Stimulated activated CD4-positive, alpha-beta T cell treated with anti-CD3 and anti-CD28 coated beads, Interleukin-2, amount 100 ng/mL, for 48 hours (primary cell): ENCODE data around the gene BSPRY.

Experiments
- DNase-seq, 2 donors: peaks; one replicate each; pipeline ENCODE4 v3.0.0-alpha.2; 2020

Gene BSPRY

GRCh38 chr9:113349445-113350094 lies at the start of gene BSPRY:
Gene BSPRY, plus strand, starts transcription at chr9:113349541. Its CDS starts 39 bp downstream, at chr9:113349580.
- DNase-seq, result peak in 1 of 2 donors; percentile 28

GRCh38 chr9:113299800-113300292 lies 49.5 kb upstream of the BSPRY start:
- DNase-seq, result no peak

GRCh38 chr9:113301548-113301947 lies 47.8 kb upstream of the BSPRY start:
- no peak for DNase-seq

GRCh38 chr9:113302792-113303418 lies 46.4 kb upstream of the BSPRY start, which contains the start of gene RNF183:
Gene RNF183, minus strand, starts transcription at chr9:113303376. Its CDS starts 5,192 bp downstream, at chr9:113298184.
- no peak for DNase-seq

GRCh38 chr9:113306566-113306965 lies 42.8 kb upstream of the BSPRY start:
- DNase-seq, result no peak

- no peak for DNase-seq
Observed at GRCh38 chr9:113307396-113307975, 41.9 kb upstream of the BSPRY start.

GRCh38 chr9:113309204-113309813 lies 40.0 kb upstream of the BSPRY start:
- no peak for DNase-seq

- no peak for DNase-seq
Observed at GRCh38 chr9:113310538-113310937, 38.8 kb upstream of the BSPRY start.

GRCh38 chr9:113311961-113312360 lies 37.4 kb upstream of the BSPRY start:
- DNase-seq, result no peak

GRCh38 chr9:113313261-113313660 lies 36.1 kb upstream of the BSPRY start:
- no peak for DNase-seq

- no peak for DNase-seq
Observed at GRCh38 chr9:113315231-113315630, 34.1 kb upstream of the BSPRY start.

GRCh38 chr9:113316030-113316429 lies 33.3 kb upstream of the BSPRY start:
- DNase-seq, result no peak

GRCh38 chr9:113317777-113318176 lies 31.6 kb upstream of the BSPRY start:
- DNase-seq, result no peak

GRCh38 chr9:113319054-113319453 lies 30.3 kb upstream of the BSPRY start:
- DNase-seq, result no peak

GRCh38 chr9:113320051-113320450 lies 29.3 kb upstream of the BSPRY start:
- no peak for DNase-seq

- no peak for DNase-seq
Observed at GRCh38 chr9:113322671-113323070, 26.7 kb upstream of the BSPRY start.

GRCh38 chr9:113326230-113326629 lies 23.1 kb upstream of the BSPRY start:
- DNase-seq, result no peak

- no peak for DNase-seq
Observed at GRCh38 chr9:113328045-113328782, 21.1 kb upstream of the BSPRY start.

GRCh38 chr9:113331780-113332179 lies 17.6 kb upstream of the BSPRY start:
- DNase-seq, result no peak

- DNase-seq, result no peak
Observed at GRCh38 chr9:113337714-113338113, 11.6 kb upstream of the BSPRY start.

- peak; percentile 77 to 83 for DNase-seq
Observed at GRCh38 chr9:113340011-113340699, 9.2 kb upstream of the BSPRY start, which contains the start of gene WDR31. Gene WDR31, minus strand, starts transcription at chr9:113340275. Its CDS starts 8,253 bp downstream, at chr9:113332022.
